Lower lobe of right lung (tissue), 2 donors: ENCODE data around the gene HRH1. TPM values are rescaled to one million over a fixed set of nuclear protein-coding genes. Genes with fewer than 3 reads are reported as not detected.
A peak's percentile ranks its signal among the peaks of the same experiment; 100 is the strongest.

Source experiments
- ATAC-seq, 2 donors: fragments of 200-7000 bp; cut with Tn5 transposase; one replicate each; pipeline ENCODE4 v1.9.1; 2020 to 2022; ENCODE audit warnings: mild to moderate bottlenecking in 2 of 2, moderate library complexity in 2 of 2
- DNase-seq: peaks from one replicate; pipeline ENCODE4 v3.0.0-alpha.2; 2020
- H3K27ac ChIP-seq: fragments of 200-600 bp; one replicate; pipeline ENCODE4 v1.8.0; 2022
- H3K27me3 ChIP-seq: fragments of 200-600 bp; one replicate; pipeline ENCODE4 v1.8.0; 2022; ENCODE audit warnings: low read depth
- H3K36me3 ChIP-seq: fragments of 200-600 bp; one replicate; pipeline ENCODE4 v1.8.0; 2022; ENCODE audit warnings: mild to moderate bottlenecking
- H3K4me1 ChIP-seq: fragments of 200-600 bp; one replicate; pipeline ENCODE4 v1.8.0; 2022
- H3K4me3 ChIP-seq: fragments of 200-600 bp; one replicate; pipeline ENCODE4 v1.8.0; 2022; ENCODE audit warnings: mild to moderate bottlenecking
- H3K9me3 ChIP-seq: fragments of 200-600 bp; one replicate; pipeline ENCODE4 v1.8.0; 2022
- intact Hi-C: fragments of 100-400 bp; cut with DNase I; formaldehyde crosslinking; loops from one replicate; pipeline ENCODE4 v1.11.0; 2022
- total RNA-seq: library from RNA; stranded (reverse); fragmentation: NEBNext Ultra II Directional; extraction: Animal tissue kit (Norgen Biotek cat#: 25700); gene quantifications from one replicate; pipeline ENCODE4 v1.2.1, GENCODE V29; 2021
- TF ChIP-seq, protein P1 (sequence below): fragments of 200-600 bp; IDR thresholded peaks from one replicate; pipeline ENCODE4 v1.8.0; 2022; ENCODE audit warnings: antibody characterized with exemption, mild to moderate bottlenecking
- donor health status: DM: no; HTN: yes; CAD: no; lungs with severe emphysema.

HRH1 gene
- total RNA-seq, 1 donor from 2014 or later, result 6.4 TPM

DNA sequence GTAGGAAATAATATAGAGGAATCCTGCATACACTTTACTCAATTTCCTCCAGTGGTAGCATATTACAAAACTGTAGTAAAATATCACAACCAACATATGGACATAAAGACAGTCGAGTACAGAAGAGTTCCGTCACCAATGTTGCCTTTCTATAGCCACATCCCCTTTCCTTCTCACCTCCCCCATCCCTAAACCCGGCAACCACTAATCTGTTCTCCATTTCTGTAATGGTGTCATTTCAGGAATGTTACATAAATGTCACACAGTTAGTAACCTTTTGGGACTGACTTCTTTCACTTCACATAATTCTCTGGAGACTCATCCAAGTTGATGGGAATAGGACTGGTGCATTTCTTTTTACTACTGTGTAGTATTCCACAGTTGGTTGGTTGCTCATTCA, 76.5 kb downstream of the HRH1 start:
- H3K27me3 ChIP-seq, result no peaks in the 10 kb centered on the region
- ATAC-seq (peak; percentile 32 to 57), DNase-seq (no peak)
- H3K4me3 ChIP-seq, result no peak overlapping the region
- H3K27ac ChIP-seq, result no peak overlapping the region
- H3K4me1 ChIP-seq, result peaks cover 13% of the 10 kb centered on the region
- H3K9me3 ChIP-seq, result no peaks in the 10 kb centered on the region
- H3K36me3 ChIP-seq, result no peaks in the 10 kb centered on the region
- intact Hi-C loops, result no loop called here
- TF ChIP-seq, protein P1, sequence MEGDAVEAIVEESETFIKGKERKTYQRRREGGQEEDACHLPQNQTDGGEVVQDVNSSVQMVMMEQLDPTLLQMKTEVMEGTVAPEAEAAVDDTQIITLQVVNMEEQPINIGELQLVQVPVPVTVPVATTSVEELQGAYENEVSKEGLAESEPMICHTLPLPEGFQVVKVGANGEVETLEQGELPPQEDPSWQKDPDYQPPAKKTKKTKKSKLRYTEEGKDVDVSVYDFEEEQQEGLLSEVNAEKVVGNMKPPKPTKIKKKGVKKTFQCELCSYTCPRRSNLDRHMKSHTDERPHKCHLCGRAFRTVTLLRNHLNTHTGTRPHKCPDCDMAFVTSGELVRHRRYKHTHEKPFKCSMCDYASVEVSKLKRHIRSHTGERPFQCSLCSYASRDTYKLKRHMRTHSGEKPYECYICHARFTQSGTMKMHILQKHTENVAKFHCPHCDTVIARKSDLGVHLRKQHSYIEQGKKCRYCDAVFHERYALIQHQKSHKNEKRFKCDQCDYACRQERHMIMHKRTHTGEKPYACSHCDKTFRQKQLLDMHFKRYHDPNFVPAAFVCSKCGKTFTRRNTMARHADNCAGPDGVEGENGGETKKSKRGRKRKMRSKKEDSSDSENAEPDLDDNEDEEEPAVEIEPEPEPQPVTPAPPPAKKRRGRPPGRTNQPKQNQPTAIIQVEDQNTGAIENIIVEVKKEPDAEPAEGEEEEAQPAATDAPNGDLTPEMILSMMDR, result no peak

DNA sequence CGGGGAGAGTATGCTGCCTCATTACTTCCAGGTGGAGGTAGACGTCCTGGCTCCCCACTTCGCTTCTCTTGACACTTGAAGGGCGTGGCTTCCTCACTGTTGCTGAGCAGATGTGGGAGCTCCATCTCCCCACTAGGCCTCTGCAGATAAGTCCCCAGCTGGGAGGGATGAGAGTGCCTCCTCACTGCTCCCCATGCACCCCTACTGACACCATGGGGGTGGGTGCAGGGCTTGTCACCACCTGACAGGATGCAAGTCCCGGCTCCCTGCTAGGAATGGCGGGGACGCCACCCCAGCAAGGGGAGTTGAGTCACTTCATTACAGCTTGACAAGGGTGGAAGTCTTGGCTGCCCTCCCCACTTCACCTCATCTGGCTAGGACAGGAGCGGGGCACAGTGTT, 81.1 kb downstream of the HRH1 start:
- Histone ChIP-seq H3K36me3 (no peaks in the 10 kb centered on the region), H3K27ac (no peak overlapping the region), H3K4me3 (no peak overlapping the region), H3K27me3 (no peaks in the 10 kb centered on the region), H3K4me1 (peaks cover 4% of the 10 kb centered on the region), H3K9me3 (no peaks in the 10 kb centered on the region)
- TF ChIP-seq, protein P1, result no peak
- intact Hi-C loops, result no loop called here
- ATAC-seq (no peak), DNase-seq (no peak)

DNA sequence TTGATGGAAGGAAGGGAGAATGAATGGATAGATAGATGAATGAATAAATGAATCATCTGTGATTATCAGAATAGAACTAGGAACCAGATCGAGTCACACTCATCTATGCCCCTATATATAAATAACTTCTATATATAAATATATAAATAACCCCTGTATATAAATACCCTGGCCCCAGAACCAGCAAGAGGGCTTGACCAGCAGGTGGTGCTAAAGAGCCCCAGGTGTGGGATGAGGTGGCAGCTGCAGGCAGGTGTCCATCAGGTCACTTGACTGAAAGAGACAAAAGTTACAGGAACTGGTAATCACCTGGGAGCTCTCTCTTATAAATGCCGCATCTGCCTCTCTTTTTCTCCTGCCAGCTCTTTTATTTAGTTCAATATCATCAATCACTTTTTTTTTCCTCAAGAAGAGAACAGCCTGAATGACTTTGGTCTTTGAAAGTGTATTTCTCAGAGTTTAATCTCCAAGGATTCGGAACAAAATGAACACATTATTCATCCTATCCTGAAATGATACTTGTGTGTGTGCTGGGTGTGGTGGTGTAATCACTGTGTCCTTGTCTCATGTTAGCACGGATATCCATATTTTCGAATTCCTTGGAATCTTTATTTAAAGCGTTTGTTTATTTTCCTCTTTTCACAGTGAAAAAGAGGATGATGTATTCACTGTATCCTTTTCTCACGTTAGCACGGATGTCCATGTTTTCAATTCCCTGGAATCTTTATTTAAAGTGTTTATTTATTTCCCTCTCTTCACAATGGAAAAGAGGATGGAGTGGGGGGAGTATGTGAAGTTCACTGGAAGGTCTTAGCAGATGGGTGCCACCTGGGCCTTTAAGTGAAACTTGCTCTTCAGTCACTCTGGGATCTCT, 82.5 kb downstream of the HRH1 start:
- ATAC-seq (peak; percentile 79 to 84), DNase-seq (peak; percentile 77)
- Histone ChIP-seq H3K27me3 (no peaks in the 10 kb centered on the region), H3K4me3 (no peak overlapping the region), H3K9me3 (no peaks in the 10 kb centered on the region), H3K4me1 (no peaks in the 10 kb centered on the region), H3K27ac (no peak overlapping the region), H3K36me3 (no peaks in the 10 kb centered on the region)
- intact Hi-C loops, result no loop called here
- TF ChIP-seq, protein P1, result peak; percentile 83

DNA sequence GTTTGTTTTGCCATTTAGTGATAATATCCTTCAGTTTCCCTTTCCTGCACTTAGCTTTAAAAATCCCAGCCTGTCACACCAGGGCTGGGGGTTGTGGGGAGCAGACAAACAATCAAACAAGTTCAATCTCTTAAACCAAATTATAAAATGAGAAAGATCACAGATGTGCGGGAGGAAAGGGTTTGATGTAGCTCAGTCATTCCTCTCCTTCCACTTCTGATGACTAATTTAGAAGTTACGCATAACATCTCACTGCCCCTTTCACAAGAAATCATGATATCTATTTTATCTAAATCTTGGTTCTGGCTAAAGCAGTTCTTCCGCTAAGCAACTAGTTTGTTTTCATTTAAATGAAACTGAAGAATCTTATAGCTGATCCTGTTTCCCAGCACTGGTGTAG, 83.8 kb downstream of the HRH1 start:
- no peak for ATAC-seq
- Histone ChIP-seq H3K27ac (no peak overlapping the region), H3K27me3 (no peaks in the 10 kb centered on the region), H3K9me3 (no peaks in the 10 kb centered on the region), H3K36me3 (no peaks in the 10 kb centered on the region), H3K4me3 (no peak overlapping the region), H3K4me1 (no peaks in the 10 kb centered on the region)
- DNase-seq, result no peak
- TF ChIP-seq, protein P1, result no peak
- intact Hi-C loops, result no loop called here

DNA sequence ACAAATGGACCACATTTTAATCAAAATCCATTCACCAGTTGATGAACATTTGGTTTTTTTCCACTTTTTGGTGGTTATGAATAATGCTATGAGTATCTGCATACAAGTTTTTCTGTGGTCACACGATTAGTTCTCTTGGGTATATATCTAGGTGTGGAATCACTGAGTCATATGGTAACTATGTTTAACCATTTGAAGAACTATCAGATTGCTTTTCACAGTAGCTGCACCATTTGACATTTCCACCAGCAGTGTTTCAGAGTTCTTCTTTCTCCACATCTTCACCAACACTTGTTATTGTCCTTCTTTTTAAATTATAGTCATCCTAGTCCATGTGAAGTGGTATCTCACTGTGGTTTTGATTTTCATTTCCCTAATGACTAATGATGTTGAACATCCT, 84.6 kb downstream of the HRH1 start:
- no peak overlapping the region for H3K27ac ChIP-seq
- intact Hi-C loops, result no loop called here
- H3K4me3 ChIP-seq, result no peak overlapping the region
- no peaks in the 10 kb centered on the region for H3K9me3 ChIP-seq
- ATAC-seq, result no peak
- TF ChIP-seq, protein P1, result no peak
- H3K36me3 ChIP-seq, result no peaks in the 10 kb centered on the region
- no peak for DNase-seq
- H3K4me1 ChIP-seq, result no peaks in the 10 kb centered on the region
- H3K27me3 ChIP-seq, result no peaks in the 10 kb centered on the region
